Adrenal gland (tissue), 12 donors: ENCODE data around the gene MGRN1. TPM values are rescaled to one million over a fixed set of nuclear protein-coding genes. Genes with fewer than 3 reads are reported as not detected.

Source experiments
- DNase-seq, 7 donors: peaks; one replicate each; pipeline ENCODE4 v3.0.0-alpha.2; 2019 to 2020
- H3K27ac ChIP-seq, 5 donors: fragments of 200-600 bp; sonication (generic) in 4 of 5; 1 replicate in 3 of 5; 2 replicates in 2 of 5; pipeline versions ENCODE4 v1.5.1 to v1.8.0; 2016 to 2020; ENCODE audit warnings: mild to moderate bottlenecking in 1 of 5
- H3K27me3 ChIP-seq: fragments of 200-600 bp; 2 replicates; pipeline ENCODE4 v1.8.0; 2021
- H3K36me3 ChIP-seq, 2 donors: fragments of 200-600 bp; replicated peaks in 1 of 2; 1 replicate in 1 of 2; 2 replicates in 1 of 2; pipeline versions ENCODE4 v1.5.1 to v1.8.0; 2018 to 2022
- H3K4me1 ChIP-seq, 2 donors: fragments of 200-600 bp; replicated peaks in 1 of 2; 1 replicate in 1 of 2; 2 replicates in 1 of 2; pipeline versions ENCODE4 v1.5.1 to v1.8.0; 2018 to 2021
- H3K4me3 ChIP-seq, 4 donors: fragments of 200-600 bp; sonication (generic) in 3 of 4; one replicate each; pipeline ENCODE4 v1.5.1; 2016 to 2018
- H3K9me3 ChIP-seq, 3 donors: fragments of 200-600 bp; sonication (generic) in 1 of 3; replicated peaks in 1 of 3; 1 replicate in 2 of 3; 2 replicates in 1 of 3; pipeline versions ENCODE4 v1.5.1 to v1.8.0; 2016 to 2021
- CTCF ChIP-seq, 6 experiments: fragments of 450-650 bp in 4 of 6; fragments of 200-600 bp in 2 of 6; sonication (generic) in 1 of 6; IDR thresholded peaks; 1 replicate in 5 of 6; 2 replicates in 1 of 6; pipeline versions ENCODE4 v1.5.1 to v1.8.0; 2016 to 2021; ENCODE audit warnings: antibody characterized with exemption in 6 of 6, mild to moderate bottlenecking in 2 of 6, moderate library complexity in 1 of 6
- POLR2A ChIP-seq, 2 donors: fragments of 450-650 bp; IDR thresholded peaks; one replicate each; pipeline ENCODE4 v1.6.1; 2017; ENCODE audit warnings: antibody characterized with exemption in 2 of 2, mild to moderate bottlenecking in 2 of 2, moderate library complexity in 1 of 2
- WGBS, 4 donors: extraction: QIAGEN DNeasy Blood & Tissue Kit in 2 of 4; methylation state at CpG; one replicate each; pipeline versions ENCODE4 v1.1.5 to v1.1.7; 2013 to 2017; 5-methylcytosine and 5-hydroxymethylcytosine counted together
- intact Hi-C, 2 donors: fragments of 100-400 bp; cut with DNase I; formaldehyde crosslinking; loops; one replicate each; pipeline versions ENCODE4 v1.14.1 to v1.15.0; 2022 to 2023
- polyA plus RNA-seq, 3 donors: library from polyadenylated mRNA; stranded (reverse); fragments of 200-250 nt in 2 of 3; fragments of 350-450 nt in 1 of 3; fragmentation: Illumina TruSeq in 1 of 3; extraction: RNeasy Lipid Tissue Mini Kit (QIAGEN cat#74804) in 1 of 3; gene quantifications; one replicate each; pipeline ENCODE4 v1.2.3, GENCODE V29; 2013 to 2014
- total RNA-seq, 9 donors: library from RNA; depleted of rRNA in 4 of 9; stranded (reverse); fragments of >200 nt in 4 of 9; fragments of 120-200 nt in 1 of 9; fragmentation: NEBNext Ultra II Directional in 1 of 9; extraction: Animal tissue kit (Norgen Biotek cat#: 25700) in 1 of 9; gene quantifications; one replicate each; pipeline versions ENCODE4 v1.1.0 to v1.2.4, GENCODE V29; 2013 to 2023
- donor health status: healthy with polysubstance abuse.
- donor health status: Bipolar disorder and iron deficiency.
- donor health status: DM: yes; HTN: yes; CAD: no.
- donor health status: DM: no; HTN: no; CAD: no.
- donor health status: DM: no; HTN: no; CAD: no.
- donor health status: DM: yes; HTN: yes; CAD: no.

Gene MGRN1
- total and polyA plus RNA-seq, 12 donors: 17.5 to 94.1 (median 58.4) TPM

- Histone ChIP-seq H3K36me3 (peaks cover 0 to 60% of the 10 kb centered on the region in 2 donors), H3K4me3 (no peak overlapping the region), H3K4me1 (peaks cover 27 to 41% of the 10 kb centered on the region in 2 donors), H3K9me3 (no peaks in the 10 kb centered on the region), H3K27me3 (no peaks in the 10 kb centered on the region), H3K27ac (peak overlapping the region in 2 of 5 donors; percentile 75 to 98)
- intact Hi-C loops: no loop called here
- WGBS, 4 donors: 62 to 71% (median 65%) methylated on average over 10 to 12 of the region's 12 CpGs
- no peak for DNase-seq
- TF ChIP-seq POLR2A (IDR thresholded peaks at IDR 0.05) (no peak), CTCF (IDR thresholded peaks at IDR 0.05) (no peak)
These were observed 71.0 kb downstream of the MGRN1 start for GRCh38 chr16:4695473-4696171.

GRCh38 chr16:4696172-4696904 is 71.7 kb downstream of the MGRN1 start:
- Histone ChIP-seq H3K36me3 (peaks cover 0 to 67% of the 10 kb centered on the region in 2 donors), H3K27ac (peak overlapping the region in 2 of 5 donors; percentile 44 to 56)
- intact Hi-C loops: no loop called here

GRCh38 chr16:4696905-4697847 is 72.5 kb downstream of the MGRN1 start:
- Histone ChIP-seq H3K36me3 (peaks cover 0 to 75% of the 10 kb centered on the region in 2 donors), H3K27me3 (no peaks in the 10 kb centered on the region), H3K4me3 (no peak overlapping the region), H3K27ac (peak overlapping the region in 2 of 5 donors; percentile 44 to 56), H3K4me1 (peaks cover 27 to 41% of the 10 kb centered on the region in 2 donors), H3K9me3 (no peaks in the 10 kb centered on the region)
- DNase-seq: peak in 6 of 7 donors; percentile 32 to 64 (median 57)
- intact Hi-C loops: no loop called here
- 53 to 69% (median 61%) methylated on average over 19 to 33 of the region's 33 CpGs for WGBS, 4 donors
- TF ChIP-seq POLR2A (IDR thresholded peaks at IDR 0.05): no peak
- no peak for TF ChIP-seq CTCF (IDR thresholded peaks at IDR 0.05)

More at GRCh38 chr16:4696172-4696904, 71.7 kb downstream of the MGRN1 start:
- no peaks in the 10 kb centered on the region for H3K27me3 ChIP-seq
- TF ChIP-seq CTCF (IDR thresholded peaks at IDR 0.05) (no peak), POLR2A (IDR thresholded peaks at IDR 0.05) (peak in 1 of 2 donors; percentile 34)
- 50 to 72% (median 55%) methylated on average over 12 to 19 of the region's 19 CpGs for WGBS, 4 donors
- H3K9me3 ChIP-seq: no peaks in the 10 kb centered on the region
- peaks cover 27 to 41% of the 10 kb centered on the region in 2 donors for H3K4me1 ChIP-seq
- no peak overlapping the region for H3K4me3 ChIP-seq
- DNase-seq: peak in 6 of 7 donors; percentile 13 to 82 (median 54)
